K562 (cell line): Measurements from ENCODE around the gene FKBP2. TPM values are rescaled to one million over a fixed set of nuclear protein-coding genes. Genes with fewer than 3 reads are reported as not detected.
A peak's percentile ranks its signal among the peaks of the same experiment; 100 is the strongest.

Source experiments
- BHLHE40 ChIP-seq: IDR thresholded peaks from 2 replicates; pipeline ENCODE4 v1.6.1; 2011; ENCODE audit warnings: low read length, improper control_type of control experiment
- DEAF1 ChIP-seq: fragments of 450-650 bp; formaldehyde crosslinking; IDR thresholded peaks from 2 replicates; pipeline ENCODE4 v1.4.0; 2020; ENCODE audit warnings: mild to moderate bottlenecking, moderate library complexity
- JUND ChIP-seq, 2 experiments: IDR thresholded peaks; 2 replicates in 1 of 2; 3 replicates in 1 of 2; pipeline ENCODE4 v1.6.1; 2011; ENCODE audit warnings: borderline replicate concordance in 2 of 2, low read depth in 2 of 2, low read length in 2 of 2, improper control_type of control experiment in 1 of 2, missing biosample characterization in 1 of 2, missing genetic modification characterization in 1 of 2, missing genetic modification reagents in 1 of 2
- RBM39 ChIP-seq: fragments of 200-400 bp; formaldehyde crosslinking; optimal IDR thresholded peaks from 2 replicates; pipeline ENCODE3; 2018; ENCODE audit warnings: low read depth, low read length
- RREB1 ChIP-seq: fragments of 250-450 bp; sonication (Bioruptor Pico); IDR thresholded peaks from 2 replicates; pipeline ENCODE4 v1.4.0; 2020
- ZNF77 ChIP-seq: fragments of 250-450 bp; sonication (Bioruptor Pico); IDR thresholded peaks from 2 replicates; pipeline ENCODE4 v1.5.0; 2020
- polyA plus RNA-seq, 8 experiments: library from polyadenylated mRNA; depleted of rRNA in 4 of 8; stranded (reverse) in 5 of 8; unstranded in 3 of 8; fragments of >200 nt; fragmentation: Nextera tagmentation in 2 of 8; fragmentation: Illumina TruSeq in 1 of 8; extraction: Ambion mirVana in 2 of 8; extraction: Trizol in 1 of 8; gene quantifications; 2 replicates each; pipeline versions ENCODE4 v1.2.1 to v1.2.3, GENCODE V29; 2011 to 2014; ENCODE audit warnings: inconsistent platforms in 1 of 8, missing spikeins in 1 of 8
- total RNA-seq, 7 experiments: library from RNA; depleted of rRNA in 6 of 7; stranded (reverse); fragments of >200 nt in 6 of 7; fragmentation: Illumina TruSeq in 2 of 7; extraction: Trizol in 2 of 7; gene quantifications; 2 replicates each; pipeline versions ENCODE4 v1.2.1 to v1.2.3, GENCODE V29; 2011 to 2021; ENCODE audit warnings: low replicate concordance in 1 of 7
- TF ChIP-seq, protein P1 (sequence below), 2 experiments: IDR thresholded peaks; 2 replicates each; pipeline ENCODE4 v1.6.1; 2011; ENCODE audit warnings: borderline replicate concordance in 1 of 2, control low read depth in 1 of 2, low read depth in 1 of 2, low read length in 1 of 2, mild to moderate bottlenecking in 1 of 2, mixed read lengths in 1 of 2, moderate library complexity in 1 of 2; ENCODE audit not compliant: insufficient read depth in 1 of 2, insufficient read length in 1 of 2, poor library complexity in 1 of 2, severe bottlenecking in 1 of 2; ENCODE audit errors: extremely low read depth in 1 of 2
- TF ChIP-seq, protein P2 (sequence below): sonication (generic); formaldehyde crosslinking; IDR thresholded peaks from 2 replicates; pipeline ENCODE4 v1.8.0; 2022; ENCODE audit warnings: mild to moderate bottlenecking, low read depth, missing genetic modification reagents
- TF ChIP-seq, protein P3 (sequence below), 2 experiments: fragments of 250-450 bp in 1 of 2; fragments of 450-650 bp in 1 of 2; sonication (Bioruptor Pico) in 1 of 2; IDR thresholded peaks; 2 replicates each; pipeline versions ENCODE4 v1.6.1 to v1.8.0; 2016 to 2021; ENCODE audit warnings: mild to moderate bottlenecking in 2 of 2, moderate library complexity in 2 of 2, missing compliant biosample characterization in 1 of 2, missing genetic modification characterization in 1 of 2

Gene FKBP2
- total and polyA plus RNA-seq, 9 of the 15 experiments (the other 6 are each of a cell fraction or from before 2014, with no cell fraction given): 3.5 to 151 (median 58.1) TPM

- TF ChIP-seq RBM39: no peak
- TF ChIP-seq JUND (IDR thresholded peaks at IDR 0.05; ENCODE audit: borderline replicate concordance, low read depth, low read length): peak; percentile 39
- TF ChIP-seq JUND (tag; IDR thresholded peaks at IDR 0.05; ENCODE audit: borderline replicate concordance, low read depth, low read length): no peak; the same call in 2 of the 3 replicates
- TF ChIP-seq, protein P1, sequence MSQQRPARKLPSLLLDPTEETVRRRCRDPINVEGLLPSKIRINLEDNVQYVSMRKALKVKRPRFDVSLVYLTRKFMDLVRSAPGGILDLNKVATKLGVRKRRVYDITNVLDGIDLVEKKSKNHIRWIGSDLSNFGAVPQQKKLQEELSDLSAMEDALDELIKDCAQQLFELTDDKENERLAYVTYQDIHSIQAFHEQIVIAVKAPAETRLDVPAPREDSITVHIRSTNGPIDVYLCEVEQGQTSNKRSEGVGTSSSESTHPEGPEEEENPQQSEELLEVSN (IDR thresholded peaks at IDR 0.05; ENCODE audit: borderline replicate concordance in 1 of 2, extremely low read depth in 1 of 2, insufficient read depth in 1 of 2, insufficient read length in 1 of 2, low read depth in 1 of 2, low read length in 1 of 2, poor library complexity in 1 of 2, severe bottlenecking in 1 of 2): peak in 1 of 2 experiments; percentile 61
- TF ChIP-seq RREB1 (CRISPR knock-in tag): peak; percentile 70; the same call in 1 of the 2 replicates
- TF ChIP-seq DEAF1 (CRISPR knock-in tag): no peak; the same call in 1 of the 2 replicates
- TF ChIP-seq ZNF77 (CRISPR knock-in tag): peak; percentile 78; the same call in 1 of the 2 replicates
- TF ChIP-seq, protein P2, sequence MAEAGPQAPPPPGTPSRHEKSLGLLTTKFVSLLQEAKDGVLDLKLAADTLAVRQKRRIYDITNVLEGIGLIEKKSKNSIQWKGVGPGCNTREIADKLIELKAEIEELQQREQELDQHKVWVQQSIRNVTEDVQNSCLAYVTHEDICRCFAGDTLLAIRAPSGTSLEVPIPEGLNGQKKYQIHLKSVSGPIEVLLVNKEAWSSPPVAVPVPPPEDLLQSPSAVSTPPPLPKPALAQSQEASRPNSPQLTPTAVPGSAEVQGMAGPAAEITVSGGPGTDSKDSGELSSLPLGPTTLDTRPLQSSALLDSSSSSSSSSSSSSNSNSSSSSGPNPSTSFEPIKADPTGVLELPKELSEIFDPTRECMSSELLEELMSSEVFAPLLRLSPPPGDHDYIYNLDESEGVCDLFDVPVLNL (CRISPR knock-in tag): no peak; the same call in 1 of the 2 replicates
- TF ChIP-seq BHLHE40: peak; percentile 98
- TF ChIP-seq, protein P3, sequence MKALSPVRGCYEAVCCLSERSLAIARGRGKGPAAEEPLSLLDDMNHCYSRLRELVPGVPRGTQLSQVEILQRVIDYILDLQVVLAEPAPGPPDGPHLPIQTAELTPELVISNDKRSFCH (CRISPR knock-in tag; IDR thresholded peaks at IDR 0.05): no peak
- TF ChIP-seq, protein P3 (tag; IDR thresholded peaks at IDR 0.05): no peak
These were observed at the start of gene FKBP2 (continued) for GRCh38 chr11:64240435-64241240.
